ENCODE data around the gene RFNG.

The RFNG gene

GRCh38 chr17:81998691-81999438, 52.7 kb downstream of the RFNG start:
- no peak for DNase-seq

DNA sequence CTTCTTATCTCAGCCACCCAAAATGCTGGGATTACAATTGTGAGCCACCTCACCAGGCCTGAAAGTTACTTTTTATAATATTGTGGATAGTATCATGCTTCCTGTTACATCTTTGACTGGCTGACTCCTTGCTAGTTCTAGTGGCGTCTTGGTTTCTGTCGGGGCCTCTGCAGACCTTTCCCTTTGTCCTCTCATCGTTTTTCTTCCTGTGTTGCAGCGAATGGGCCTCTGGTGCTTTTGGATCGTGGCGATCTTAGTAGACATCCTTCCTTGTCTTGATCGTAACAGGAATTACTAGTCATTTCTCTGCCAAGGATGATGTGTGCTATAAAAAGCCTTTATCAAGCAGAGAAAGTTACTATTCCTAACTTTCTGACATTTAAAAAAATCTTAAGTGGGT, 53.4 kb downstream of the RFNG start:
- DNase-seq: no peak

Data from CD4-positive, alpha-beta T cell treated with Interleukin-15 for 1 hour (primary cell).